Body of pancreas (tissue), 4 donors: ENCODE measurements around the gene MRLN.

Experiments used
- CTCF ChIP-seq, 7 experiments: fragments of 450-650 bp in 4 of 7; fragments of 200-600 bp in 3 of 7; sonication (generic) in 3 of 7; IDR thresholded peaks; one replicate each; pipeline ENCODE4 v1.5.1; 2016 to 2019; ENCODE audit warnings: antibody characterized with exemption in 7 of 7
- POLR2A ChIP-seq, 3 donors: fragments of 450-650 bp; IDR thresholded peaks; one replicate each; pipeline ENCODE4 v1.6.1; 2016; ENCODE audit warnings: antibody characterized with exemption in 3 of 3, mild to moderate bottlenecking in 2 of 3

- no peak for TF ChIP-seq POLR2A (IDR thresholded peaks at IDR 0.05)
- TF ChIP-seq CTCF (IDR thresholded peaks at IDR 0.05) = no peak
Measured at GRCh38 chr10:59734014-59734462, 19.2 kb downstream of the MRLN start.
